ENCODE results near the gene DNAH7. TPM values are rescaled to one million over a fixed set of nuclear protein-coding genes. Genes with fewer than 3 reads are reported as not detected.
A peak's percentile ranks its signal among the peaks of the same experiment; 100 is the strongest.

The DNAH7 gene
- total RNA-seq, 1 donor from 2014 or later, result 1.2 TPM

DNA sequence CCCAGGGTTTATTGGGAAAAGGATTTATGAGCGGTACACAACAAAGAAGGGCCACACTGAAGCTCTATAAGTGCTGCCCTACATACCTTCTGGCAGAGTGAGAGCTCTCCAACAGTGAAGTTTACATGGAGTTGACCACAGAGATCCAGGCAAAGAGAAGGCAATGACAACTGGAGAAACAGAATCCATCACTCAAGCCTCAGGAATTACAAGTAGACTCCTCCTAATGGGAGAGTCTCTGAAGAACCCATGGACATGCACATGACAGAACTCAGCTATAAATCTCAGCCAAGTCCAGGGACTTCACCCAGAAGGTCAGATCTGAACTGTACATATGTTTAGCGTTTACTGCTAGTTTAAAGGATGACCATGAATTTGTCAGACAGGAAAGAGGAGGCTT lies 164.7 kb downstream of the DNAH7 start:
- Mint-ChIP-seq H3K9me3 (ENCODE audit: unreplicated experiment) (no peaks in the 10 kb centered on the region), H3K4me3 (ENCODE audit: unreplicated experiment) (no peak overlapping the region), H3K27ac (ENCODE audit: unreplicated experiment) (no peak overlapping the region), H3K36me3 (ENCODE audit: low read depth, unreplicated experiment) (no peaks in the 10 kb centered on the region), H3K27me3 (ENCODE audit: low read depth, unreplicated experiment) (peaks cover 2% of the 10 kb centered on the region), H3K4me1 (ENCODE audit: low read depth, unreplicated experiment) (no peaks in the 10 kb centered on the region)
- no peaks in the 10 kb centered on the region for H4K20me1 ChIP-seq (ENCODE audit: insufficient read depth, low read length)
- no peaks in the 10 kb centered on the region for H3K27me3 ChIP-seq (ENCODE audit: insufficient read depth, low read length)
- TF ChIP-seq EZH2 (IDR thresholded peaks at IDR 0.05; ENCODE audit: insufficient read depth, low read length), result no peak
- TF ChIP-seq, protein P1, sequence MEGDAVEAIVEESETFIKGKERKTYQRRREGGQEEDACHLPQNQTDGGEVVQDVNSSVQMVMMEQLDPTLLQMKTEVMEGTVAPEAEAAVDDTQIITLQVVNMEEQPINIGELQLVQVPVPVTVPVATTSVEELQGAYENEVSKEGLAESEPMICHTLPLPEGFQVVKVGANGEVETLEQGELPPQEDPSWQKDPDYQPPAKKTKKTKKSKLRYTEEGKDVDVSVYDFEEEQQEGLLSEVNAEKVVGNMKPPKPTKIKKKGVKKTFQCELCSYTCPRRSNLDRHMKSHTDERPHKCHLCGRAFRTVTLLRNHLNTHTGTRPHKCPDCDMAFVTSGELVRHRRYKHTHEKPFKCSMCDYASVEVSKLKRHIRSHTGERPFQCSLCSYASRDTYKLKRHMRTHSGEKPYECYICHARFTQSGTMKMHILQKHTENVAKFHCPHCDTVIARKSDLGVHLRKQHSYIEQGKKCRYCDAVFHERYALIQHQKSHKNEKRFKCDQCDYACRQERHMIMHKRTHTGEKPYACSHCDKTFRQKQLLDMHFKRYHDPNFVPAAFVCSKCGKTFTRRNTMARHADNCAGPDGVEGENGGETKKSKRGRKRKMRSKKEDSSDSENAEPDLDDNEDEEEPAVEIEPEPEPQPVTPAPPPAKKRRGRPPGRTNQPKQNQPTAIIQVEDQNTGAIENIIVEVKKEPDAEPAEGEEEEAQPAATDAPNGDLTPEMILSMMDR (IDR thresholded peaks at IDR 0.05; ENCODE audit: insufficient read depth, low read depth, low read length), result no peak
- H3K9ac ChIP-seq (ENCODE audit: low read length), result no peak overlapping the region
- H3K4me1 ChIP-seq (ENCODE audit: insufficient read depth, low read length), result peaks cover 3% of the 10 kb centered on the region
- H3K79me2 ChIP-seq (ENCODE audit: insufficient read depth, low read length), result no peaks in the 10 kb centered on the region
- H3K27ac ChIP-seq (ENCODE audit: low read depth, low read length), result no peak overlapping the region
- H3K36me3 ChIP-seq (ENCODE audit: insufficient read depth, low read length), result no peaks in the 10 kb centered on the region
- no peak overlapping the region for H3K4me3 ChIP-seq (ENCODE audit: insufficient read depth, low read depth, low read length)
- no peak for FAIRE-seq
- no peaks in the 10 kb centered on the region for H3K9me3 ChIP-seq (ENCODE audit: insufficient read depth, low read depth, low read length)
- no peak overlapping the region for H2AFZ ChIP-seq (ENCODE audit: low read depth, low read length)
- peak; percentile 2 for DNase-seq (ENCODE audit: low read depth)
- no peak overlapping the region for H3K4me2 ChIP-seq (ENCODE audit: low read length)

DNA sequence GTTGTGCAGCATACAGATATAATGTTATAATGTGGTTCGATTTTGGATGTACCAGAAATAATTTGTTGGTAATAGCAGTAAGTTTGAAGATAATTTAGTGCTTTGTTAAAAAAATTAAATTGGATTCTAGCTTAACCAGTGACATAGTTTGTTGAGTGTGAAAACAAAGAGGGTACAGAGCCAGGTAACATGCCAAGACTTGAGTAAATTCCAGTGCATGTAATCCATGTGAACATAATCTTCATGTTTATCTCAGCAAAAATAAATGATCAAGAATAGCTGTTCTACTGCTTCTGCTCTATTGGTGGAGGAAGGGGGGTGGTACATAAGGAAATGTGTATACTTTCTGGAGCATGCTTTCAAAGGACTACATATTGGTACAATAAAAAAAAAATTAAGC lies 165.8 kb downstream of the DNAH7 start:
- no peak for TF ChIP-seq EZH2 (IDR thresholded peaks at IDR 0.05; ENCODE audit: insufficient read depth, low read length)
- TF ChIP-seq, protein P1 (IDR thresholded peaks at IDR 0.05; ENCODE audit: insufficient read depth, low read depth, low read length), result no peak
- Histone ChIP-seq H3K4me3 (ENCODE audit: insufficient read depth, low read depth, low read length) (no peak overlapping the region), H3K27ac (ENCODE audit: low read depth, low read length) (no peak overlapping the region), H3K4me1 (ENCODE audit: insufficient read depth, low read length) (peaks cover 6% of the 10 kb centered on the region), H3K9ac (ENCODE audit: low read length) (no peak overlapping the region), H3K36me3 (ENCODE audit: insufficient read depth, low read length) (no peaks in the 10 kb centered on the region), H2AFZ (ENCODE audit: low read depth, low read length) (no peak overlapping the region), H3K79me2 (ENCODE audit: insufficient read depth, low read length) (no peaks in the 10 kb centered on the region), H3K27me3 (ENCODE audit: insufficient read depth, low read length) (no peaks in the 10 kb centered on the region), H3K4me2 (ENCODE audit: low read length) (no peak overlapping the region), H3K9me3 (ENCODE audit: insufficient read depth, low read depth, low read length) (no peaks in the 10 kb centered on the region), H4K20me1 (ENCODE audit: insufficient read depth, low read length) (no peaks in the 10 kb centered on the region)
- Mint-ChIP-seq H3K9me3 (ENCODE audit: unreplicated experiment) (no peaks in the 10 kb centered on the region), H3K36me3 (ENCODE audit: low read depth, unreplicated experiment) (no peaks in the 10 kb centered on the region), H3K27ac (ENCODE audit: unreplicated experiment) (no peak overlapping the region), H3K4me1 (ENCODE audit: low read depth, unreplicated experiment) (peaks cover 3% of the 10 kb centered on the region), H3K27me3 (ENCODE audit: low read depth, unreplicated experiment) (peaks cover 2% of the 10 kb centered on the region), H3K4me3 (ENCODE audit: unreplicated experiment) (no peak overlapping the region)
- DNase-seq (ENCODE audit: low read depth), result no peak
- no peak for FAIRE-seq

DNA sequence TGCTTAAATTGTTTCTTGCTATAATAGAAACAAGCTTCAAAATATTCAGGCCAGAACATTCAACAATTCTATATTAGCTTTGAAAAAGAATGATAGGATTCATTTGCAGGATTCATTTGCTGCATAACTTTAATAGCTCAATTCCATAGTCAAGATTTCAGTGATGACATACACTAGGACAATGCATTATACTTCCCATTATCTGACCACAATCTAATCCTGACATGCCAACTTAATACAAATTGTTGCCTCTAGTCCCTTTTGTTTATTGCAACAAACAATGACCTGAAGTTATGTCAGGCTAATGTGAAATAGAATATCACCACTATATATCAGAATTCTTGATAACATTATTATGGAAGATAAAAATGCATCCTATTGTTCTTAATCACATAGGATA lies 169.4 kb downstream of the DNAH7 start:
- H3K27ac ChIP-seq (ENCODE audit: low read depth, low read length), result peak overlapping the region; percentile 21
- no peak overlapping the region for H3K9ac ChIP-seq (ENCODE audit: low read length)
- no peak overlapping the region for H3K4me3 ChIP-seq (ENCODE audit: insufficient read depth, low read depth, low read length)
- Mint-ChIP-seq H3K4me3 (ENCODE audit: unreplicated experiment) (no peak overlapping the region), H3K4me1 (ENCODE audit: low read depth, unreplicated experiment) (peaks cover 3% of the 10 kb centered on the region), H3K9me3 (ENCODE audit: unreplicated experiment) (no peaks in the 10 kb centered on the region), H3K36me3 (ENCODE audit: low read depth, unreplicated experiment) (no peaks in the 10 kb centered on the region), H3K27ac (ENCODE audit: unreplicated experiment) (no peak overlapping the region), H3K27me3 (ENCODE audit: low read depth, unreplicated experiment) (peaks cover 2% of the 10 kb centered on the region)
- H4K20me1 ChIP-seq (ENCODE audit: insufficient read depth, low read length), result no peaks in the 10 kb centered on the region
- peaks cover 6% of the 10 kb centered on the region for H3K4me1 ChIP-seq (ENCODE audit: insufficient read depth, low read length)
- H3K27me3 ChIP-seq (ENCODE audit: insufficient read depth, low read length), result no peaks in the 10 kb centered on the region
- H3K36me3 ChIP-seq (ENCODE audit: insufficient read depth, low read length), result no peaks in the 10 kb centered on the region
- H3K9me3 ChIP-seq (ENCODE audit: insufficient read depth, low read depth, low read length), result no peaks in the 10 kb centered on the region
- TF ChIP-seq, protein P1 (IDR thresholded peaks at IDR 0.05; ENCODE audit: insufficient read depth, low read depth, low read length), result no peak
- no peak for TF ChIP-seq EZH2 (IDR thresholded peaks at IDR 0.05; ENCODE audit: insufficient read depth, low read length)
- H3K79me2 ChIP-seq (ENCODE audit: insufficient read depth, low read length), result no peaks in the 10 kb centered on the region
- DNase-seq (ENCODE audit: low read depth), result peak; percentile 61
- no peak overlapping the region for H2AFZ ChIP-seq (ENCODE audit: low read depth, low read length)
- peak overlapping the region; percentile 61 for H3K4me2 ChIP-seq (ENCODE audit: low read length)
- FAIRE-seq, result no peak
